Measurements from ENCODE around the gene LINGO3.

Gene LINGO3

DNA sequence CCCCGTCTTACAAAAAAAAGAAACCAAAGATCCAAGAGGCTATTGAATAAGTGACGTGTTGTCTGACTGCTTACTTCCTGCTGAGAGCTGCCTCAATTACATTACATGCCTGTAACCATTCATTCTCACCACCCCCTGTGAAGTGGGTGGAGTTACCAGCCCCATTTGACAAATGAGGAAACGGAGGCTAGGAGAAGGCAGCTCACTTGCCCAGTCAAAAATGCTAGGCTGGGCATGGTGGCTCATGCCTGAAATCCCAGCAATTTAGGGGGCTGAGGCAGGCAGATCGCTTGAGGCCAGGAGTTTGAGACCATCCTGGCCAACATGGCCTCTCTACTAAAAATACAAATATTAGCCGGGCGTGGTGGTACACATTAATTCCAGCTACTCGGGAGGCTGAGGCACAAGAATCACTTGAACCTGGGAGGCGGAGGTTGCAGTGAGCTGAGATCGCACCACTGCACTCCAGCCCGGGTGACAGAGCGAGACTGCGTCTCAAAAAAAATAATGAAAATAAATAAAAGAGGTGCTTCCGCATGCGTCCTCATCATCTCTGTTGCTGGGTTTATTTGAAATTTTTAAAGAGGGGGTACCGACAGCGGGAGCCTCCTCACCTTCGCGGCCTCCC is 19.9 kb upstream of the LINGO3 start:
- no peak for TF ChIP-seq Cebpa-rat (IDR thresholded peaks at IDR 0.05)
- peaks cover 76 to 89% (median 84%) of the 10 kb centered on the region in 10 experiments for H3K4me1 ChIP-seq

DNA sequence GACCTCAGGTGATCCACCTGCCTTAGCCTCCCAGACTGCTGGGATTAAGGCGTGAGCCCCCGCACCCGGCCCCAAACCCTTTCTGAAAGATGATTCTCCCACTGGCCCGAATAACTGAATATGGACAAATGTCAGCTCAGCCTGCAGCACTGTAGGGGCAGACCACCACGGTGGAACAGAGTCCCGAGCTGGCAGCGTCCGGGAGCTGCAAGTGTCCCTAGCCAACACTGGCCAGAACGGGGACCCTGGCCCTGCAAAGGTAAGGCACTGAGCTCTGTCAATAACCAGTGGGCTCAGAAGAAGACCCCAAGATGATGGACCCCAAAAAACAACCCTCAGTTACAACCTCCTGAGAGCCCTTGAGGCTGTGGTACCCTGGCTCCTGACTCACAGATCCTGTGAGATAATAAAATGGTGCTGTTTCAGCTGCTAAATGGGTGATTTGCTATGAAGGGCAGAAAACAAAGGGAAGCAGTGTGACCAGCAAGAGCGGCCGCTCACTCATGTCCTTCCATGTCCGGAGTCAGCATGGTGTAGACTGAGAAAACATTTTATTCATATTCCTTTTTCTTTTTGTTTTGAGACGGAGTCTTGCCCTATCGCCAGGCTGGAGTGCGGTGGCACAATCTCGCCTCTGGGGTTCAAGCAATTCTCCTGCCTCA is 18.9 kb upstream of the LINGO3 start:
- Histone ChIP-seq H3K9me3 (replicated peaks in 1 of 11) (no peaks in the 10 kb centered on the region), H3K4me3 (peak overlapping the region in 9 of 10 experiments; percentile 86 to 98 (median 92); a peak in 18 of 20 replicates), H3K27ac (peak overlapping the region in 10 of 11 experiments; percentile 85 to 98 (median 93); a peak in 20 of 22 replicates), H3K9ac (peak overlapping the region; percentile 89 to 98 (median 92); a peak in 21 of 22 replicates), H3K36me3 (peaks cover 13 to 39% (median 20%) of the 10 kb centered on the region in 11 experiments; a peak in 21 of 22 replicates), H3K4me2 (peak overlapping the region; percentile 84 to 98 (median 97)), H3K4me1 (peaks cover 65 to 88% (median 85%) of the 10 kb centered on the region in 10 experiments), H4K20me1 (peaks cover 29 to 85% (median 57%) of the 10 kb centered on the region in 11 experiments; a peak in 21 of 22 replicates), H3K27me3 (peaks cover 0 to 17% (median 0%) of the 10 kb centered on the region in 11 experiments; a peak in 5 of 22 replicates)
- no peak for TF ChIP-seq Cebpa-rat (IDR thresholded peaks at IDR 0.05)

More for the DNA sequence above, 19.9 kb upstream of the LINGO3 start:
- H3K27me3 ChIP-seq = peaks cover 0 to 14% (median 0%) of the 10 kb centered on the region in 11 experiments; a peak in 5 of 22 replicates
- peak overlapping the region; percentile 84 to 98 (median 97) for H3K4me2 ChIP-seq
- H4K20me1 ChIP-seq = peaks cover 29 to 85% (median 48%) of the 10 kb centered on the region in 11 experiments; a peak in 21 of 22 replicates
- peak overlapping the region; percentile 80 to 98 (median 92) for H3K4me3 ChIP-seq
- H3K27ac ChIP-seq = peak overlapping the region; percentile 73 to 98 (median 93); a peak in 21 of 22 replicates
- peak overlapping the region; percentile 89 to 98 (median 92) for H3K9ac ChIP-seq
- no peaks in the 10 kb centered on the region for H3K9me3 ChIP-seq (replicated peaks in 1 of 11)
- peaks cover 7 to 29% (median 13%) of the 10 kb centered on the region in 11 experiments; a peak in 19 of 22 replicates for H3K36me3 ChIP-seq

DNA sequence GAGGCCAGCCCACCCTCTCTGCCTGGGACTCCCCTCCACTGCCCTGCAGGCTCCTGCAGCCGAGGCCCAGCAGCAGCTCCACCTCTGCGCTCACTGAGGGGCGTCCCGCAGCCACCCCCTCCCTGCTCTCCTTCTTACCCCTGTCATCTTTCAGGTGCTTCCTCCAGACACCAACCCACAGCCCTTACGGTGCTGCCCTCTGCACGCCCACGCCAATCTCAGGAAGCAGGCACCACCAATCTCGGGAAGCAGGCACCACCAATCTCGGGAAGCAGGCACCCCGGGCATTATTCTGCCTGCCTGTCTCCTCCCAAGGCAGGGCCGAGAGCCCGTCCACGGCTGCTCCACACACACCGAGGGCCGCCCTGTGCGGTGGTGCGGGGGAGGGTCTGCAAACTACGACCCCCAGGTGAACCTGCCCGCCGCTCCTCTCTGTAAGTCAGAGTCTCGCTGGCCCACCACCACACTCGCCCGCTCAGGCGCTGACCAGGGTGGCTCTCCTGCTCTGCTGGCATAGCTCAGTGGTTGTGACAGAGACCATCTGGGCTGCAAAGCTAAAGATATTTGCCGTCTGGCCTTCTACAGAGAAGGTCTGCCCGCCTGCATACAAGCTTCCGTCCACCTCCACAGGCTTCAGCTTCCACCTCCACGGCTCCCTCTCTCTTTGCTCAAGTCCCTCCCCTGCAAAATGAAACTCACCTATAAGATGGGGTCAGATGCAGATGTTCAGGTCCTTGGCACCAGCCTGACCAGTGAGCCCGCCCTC is 17.5 kb upstream of the LINGO3 start:
- peaks cover 52 to 88% (median 82%) of the 10 kb centered on the region in 10 experiments for H3K4me1 ChIP-seq
- peaks cover 29 to 83% (median 69%) of the 10 kb centered on the region in 11 experiments; a peak in 21 of 22 replicates for H4K20me1 ChIP-seq
- peak overlapping the region; percentile 29 to 98 (median 92); a peak in 19 of 22 replicates for H3K9ac ChIP-seq
- peaks cover 0 to 17% (median 0%) of the 10 kb centered on the region in 11 experiments; a peak in 5 of 22 replicates for H3K27me3 ChIP-seq
- H3K9me3 ChIP-seq (replicated peaks in 1 of 11) = no peaks in the 10 kb centered on the region
- H3K4me3 ChIP-seq = peak overlapping the region; percentile 7 to 93 (median 48); a peak in 17 of 20 replicates
- peaks cover 20 to 52% (median 30%) of the 10 kb centered on the region in 11 experiments; a peak in 21 of 22 replicates for H3K36me3 ChIP-seq
- H3K4me2 ChIP-seq = peak overlapping the region; percentile 84 to 98 (median 97)
- peak overlapping the region in 8 of 11 experiments; percentile 34 to 98 (median 94); a peak in 14 of 22 replicates for H3K27ac ChIP-seq
- TF ChIP-seq Cebpa-rat (IDR thresholded peaks at IDR 0.05) = no peak

DNA sequence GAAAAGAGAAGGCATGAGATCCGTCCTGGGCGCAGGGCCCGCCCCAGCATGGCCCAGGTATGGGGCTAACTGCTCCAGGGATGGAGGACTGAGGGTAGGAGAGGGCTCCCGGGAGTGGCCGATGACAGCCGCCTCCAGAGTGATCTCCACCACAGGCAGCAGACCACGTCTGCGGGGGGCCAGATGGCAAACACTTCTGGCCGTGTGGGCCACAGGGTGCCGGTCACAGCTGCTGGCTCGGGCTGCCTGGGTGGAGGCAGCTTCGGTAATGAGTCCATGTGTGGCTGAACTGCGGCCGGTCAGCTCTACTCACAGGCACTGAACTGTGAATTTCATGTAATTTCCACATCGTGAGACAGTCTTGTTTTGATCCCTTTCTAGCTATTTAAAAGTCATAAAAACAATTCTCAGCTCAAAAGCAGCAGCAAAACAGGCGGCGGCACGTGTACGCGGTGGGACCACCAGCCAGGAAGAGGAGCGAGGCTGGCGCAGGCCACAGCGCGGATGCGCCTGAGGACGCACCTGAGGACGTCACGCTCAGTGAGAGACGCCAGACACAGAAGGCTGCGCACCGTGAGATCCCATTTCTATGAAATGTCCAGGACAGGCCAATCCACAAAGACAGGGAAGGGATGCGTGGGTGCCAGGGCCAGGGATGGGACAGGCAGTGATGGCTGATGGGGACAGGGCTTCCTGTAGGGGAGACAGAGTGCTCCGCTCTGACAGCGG is 16.4 kb upstream of the LINGO3 start:
- Histone ChIP-seq H3K9ac (peak overlapping the region in 10 of 11 experiments; percentile 5 to 98 (median 93); a peak in 18 of 22 replicates), H3K4me1 (peaks cover 49 to 88% (median 81%) of the 10 kb centered on the region in 10 experiments)

DNA sequence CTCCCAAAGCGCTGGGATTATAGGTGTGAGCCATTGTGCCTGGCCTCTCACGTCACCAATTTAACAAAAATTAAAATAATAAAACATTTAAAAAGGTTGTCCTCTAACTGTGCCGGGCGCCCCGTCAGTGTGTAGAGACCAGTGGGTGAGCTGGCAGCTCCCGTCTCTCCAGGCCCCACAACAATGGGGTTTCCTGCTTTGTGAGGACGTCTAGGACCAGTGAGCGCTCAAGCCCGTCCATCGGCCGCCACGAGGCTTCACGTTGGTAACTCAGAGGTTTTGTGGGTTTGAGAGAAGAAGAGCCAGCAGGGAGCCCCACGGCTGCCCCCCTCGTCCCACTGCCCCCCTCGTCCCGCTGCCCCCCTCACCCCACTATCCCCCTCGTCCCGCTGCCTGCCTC is 15.8 kb upstream of the LINGO3 start:
- no peak for TF ChIP-seq Cebpa-rat (IDR thresholded peaks at IDR 0.05)
- peaks cover 20 to 52% (median 30%) of the 10 kb centered on the region in 11 experiments; a peak in 21 of 22 replicates for H3K36me3 ChIP-seq
- H3K9ac ChIP-seq = peak overlapping the region in 6 of 11 experiments; percentile 92 to 98 (median 96); a peak in 12 of 22 replicates
- H3K9me3 ChIP-seq (replicated peaks in 1 of 11) = no peaks in the 10 kb centered on the region
- peak overlapping the region in 4 of 10 experiments; percentile 45 to 93 (median 58); a peak in 4 of 20 replicates for H3K4me3 ChIP-seq
- H3K27ac ChIP-seq = peak overlapping the region in 6 of 11 experiments; percentile 93 to 98 (median 94); a peak in 11 of 22 replicates
- H4K20me1 ChIP-seq = peaks cover 29 to 89% (median 77%) of the 10 kb centered on the region in 11 experiments; a peak in 21 of 22 replicates
- peaks cover 52 to 92% (median 85%) of the 10 kb centered on the region in 10 experiments for H3K4me1 ChIP-seq
- H3K27me3 ChIP-seq = peaks cover 0 to 17% (median 0%) of the 10 kb centered on the region in 11 experiments; a peak in 5 of 22 replicates
- H3K4me2 ChIP-seq = peak overlapping the region in 10 of 11 experiments; percentile 84 to 98 (median 96); a peak in 19 of 22 replicates

More for the DNA sequence above, 16.4 kb upstream of the LINGO3 start:
- Histone ChIP-seq H3K4me3 (peak overlapping the region in 9 of 10 experiments; percentile 38 to 93 (median 51); a peak in 17 of 20 replicates), H3K27me3 (peaks cover 0 to 17% (median 0%) of the 10 kb centered on the region in 11 experiments; a peak in 5 of 22 replicates), H3K27ac (peak overlapping the region in 8 of 11 experiments; percentile 1 to 98 (median 94); a peak in 17 of 22 replicates), H3K9me3 (replicated peaks in 1 of 11) (no peaks in the 10 kb centered on the region), H3K36me3 (peaks cover 20 to 52% (median 30%) of the 10 kb centered on the region in 11 experiments; a peak in 21 of 22 replicates), H4K20me1 (peaks cover 29 to 83% (median 73%) of the 10 kb centered on the region in 11 experiments; a peak in 21 of 22 replicates), H3K4me2 (peak overlapping the region; percentile 84 to 98 (median 97))
- TF ChIP-seq Cebpa-rat (IDR thresholded peaks at IDR 0.05) = no peak

DNA sequence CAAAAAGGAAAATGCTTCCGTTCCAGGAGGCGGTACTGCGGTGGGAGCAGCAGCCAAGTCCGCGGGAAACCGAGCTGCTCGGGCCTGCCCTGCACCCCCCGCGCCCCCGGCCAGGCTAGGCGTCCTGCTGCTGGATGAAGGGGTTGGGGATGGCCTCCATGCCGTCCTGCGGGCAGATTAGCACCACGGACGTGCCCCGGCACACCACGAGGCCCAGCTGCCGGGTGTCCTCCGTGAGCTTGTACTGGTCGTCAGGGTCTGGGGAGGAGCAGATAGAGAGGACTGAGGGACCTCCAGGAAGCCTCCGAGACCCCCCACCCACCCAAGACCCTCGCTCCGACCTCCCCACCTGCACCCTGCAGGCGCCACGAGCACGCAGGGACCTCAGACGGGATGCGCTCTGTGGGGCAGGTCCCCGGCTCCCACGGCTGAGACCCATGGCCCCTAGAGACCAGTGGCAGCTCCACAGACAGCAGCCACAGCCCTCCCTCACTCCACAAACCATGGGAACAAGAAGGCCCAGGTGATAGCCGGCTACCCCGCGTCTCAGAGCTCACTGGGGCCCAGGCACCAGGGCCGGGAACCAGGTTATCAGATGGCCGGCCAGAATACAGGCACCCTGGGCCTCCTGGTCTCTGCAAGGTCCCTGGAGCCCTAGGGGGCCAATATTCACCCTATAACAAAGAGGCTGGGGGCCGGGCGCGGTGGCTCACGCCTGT is 13.8 kb upstream of the LINGO3 start:
- TF ChIP-seq Cebpa-rat (IDR thresholded peaks at IDR 0.05) = no peak
- peaks cover 20 to 47% (median 30%) of the 10 kb centered on the region in 11 experiments; a peak in 21 of 22 replicates for H3K36me3 ChIP-seq
- H3K9ac ChIP-seq = peak overlapping the region in 3 of 11 experiments; percentile 24 to 37 (median 32); a peak in 3 of 22 replicates

More for the DNA sequence above, 13.8 kb upstream of the LINGO3 start:
- H3K4me2 ChIP-seq = peak overlapping the region in 8 of 11 experiments; percentile 89 to 98 (median 96); a peak in 16 of 22 replicates
- H3K9me3 ChIP-seq (replicated peaks in 1 of 11) = no peaks in the 10 kb centered on the region
- H3K27ac ChIP-seq = no peak overlapping the region
- peaks cover 0 to 17% (median 0%) of the 10 kb centered on the region in 11 experiments; a peak in 5 of 22 replicates for H3K27me3 ChIP-seq
- H3K4me3 ChIP-seq = peak overlapping the region in 1 of 10 experiments; percentile 4; a peak in 1 of 20 replicates
- peaks cover 58 to 100% (median 95%) of the 10 kb centered on the region in 10 experiments for H3K4me1 ChIP-seq
- peaks cover 26 to 94% (median 69%) of the 10 kb centered on the region in 11 experiments; a peak in 21 of 22 replicates for H4K20me1 ChIP-seq

All from BLaER1 treated with 17β-estradiol and CSF1 and Interleukin-3, amounts not matched to agents 10 nM and 100 nM (cell line).